ENCODE results near the gene PDE1A. TPM values are rescaled to one million over a fixed set of nuclear protein-coding genes. Genes with fewer than 3 reads are reported as not detected.

The PDE1A gene
- total and polyA plus RNA-seq, 2 of the 13 experiments (the other 11 are each of a cell fraction or from before 2014, with no cell fraction given): not detected

GRCh38 chr2:182097571-182098164 lies 329.2 kb downstream of the PDE1A start (continued):
- no peak for TF ChIP-seq ZNF552 (CRISPR knock-in tag; IDR thresholded peaks at IDR 0.05; ENCODE audit: borderline replicate concordance)
- no peak for TF ChIP-seq FUBP1 (CRISPR knock-in tag; IDR thresholded peaks at IDR 0.05; ENCODE audit: borderline replicate concordance)
- no peak for TF ChIP-seq POGZ (CRISPR knock-in tag; IDR thresholded peaks at IDR 0.05)
- TF ChIP-seq NFATC3 (CRISPR knock-in tag; IDR thresholded peaks at IDR 0.05): no peak

DNA sequence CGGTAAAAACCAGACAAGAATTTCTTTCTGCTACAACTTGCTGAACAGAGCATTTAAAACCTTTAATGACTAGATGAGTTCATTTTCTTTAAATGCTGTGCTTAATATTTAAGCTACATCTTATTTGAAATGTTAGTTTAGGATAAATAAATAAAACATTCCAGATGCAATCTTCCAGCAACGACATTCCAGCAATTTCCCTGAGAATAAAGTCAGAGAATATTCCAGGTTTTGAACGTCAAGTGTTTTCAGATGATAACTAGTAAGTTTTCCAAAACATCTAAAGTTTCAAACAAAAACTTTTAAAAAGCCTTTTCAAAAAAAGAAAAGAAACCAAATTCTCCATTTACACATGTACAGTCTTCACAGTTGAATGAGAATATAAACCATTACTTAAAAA lies 336.4 kb downstream of the PDE1A start:
- Histone ChIP-seq H2AFZ (ENCODE audit: low read length) (no peak overlapping the region), H3K4me3 (replicated peaks in 1 of 3; ENCODE audit: insufficient read depth in 1 of 3, low read depth in 2 of 3, low read length in 3 of 3) (no peak overlapping the region), H3K79me2 (ENCODE audit: insufficient read depth, low read length) (no peaks in the 10 kb centered on the region), H4K20me1 (ENCODE audit: insufficient read depth, low read length) (no peaks in the 10 kb centered on the region), H3K27me3 (ENCODE audit: control insufficient read depth in 1 of 2, insufficient read depth in 2 of 2, low read length in 2 of 2) (no peaks in the 10 kb centered on the region), H3K4me2 (ENCODE audit: low read depth, low read length) (no peak overlapping the region), H3K9me3 (ENCODE audit: low read length) (no peaks in the 10 kb centered on the region), H3K36me3 (replicated peaks in 1 of 2; ENCODE audit: control insufficient read depth in 1 of 2, insufficient read depth in 2 of 2, low read length in 2 of 2) (no peaks in the 10 kb centered on the region), H3K4me1 (ENCODE audit: insufficient read depth, low read length) (no peaks in the 10 kb centered on the region), H3K27ac (ENCODE audit: extremely low read length, insufficient read depth, low read length) (no peak overlapping the region), H3K9ac (ENCODE audit: insufficient read depth, low read depth, low read length) (no peak overlapping the region)
- CTCF ChIA-PET (ENCODE audit: low intra/inter-chr PET ratio, low total read pairs): no interaction called here
- BruUV-seq (replicated peaks): no TSS peak
- intact Hi-C loops (cut with micrococcal nuclease; ENCODE audit: unreplicated experiment) (no loop called here), in situ Hi-C loops (cut with HindIII; ENCODE audit: extremely low pct_ligation_motif_present, low pct_unique_long_range_greater_than_20kb) (no loop called here)
- no peak for TF ChIP-seq ZNF598 (CRISPR knock-in tag; IDR thresholded peaks at IDR 0.05; ENCODE audit: borderline replicate concordance)
- no peak for TF ChIP-seq KLF16 (CRISPR knock-in tag; IDR thresholded peaks at IDR 0.05)
- no peak for TF ChIP-seq ZNF766 (CRISPR knock-in tag; IDR thresholded peaks at IDR 0.05; ENCODE audit: borderline replicate concordance)
- TF ChIP-seq HHEX (CRISPR knock-in tag; IDR thresholded peaks at IDR 0.05): no peak
- no peak for TF ChIP-seq ZNF567 (CRISPR knock-in tag; IDR thresholded peaks at IDR 0.05; ENCODE audit: borderline replicate concordance)
- no peak for TF ChIP-seq ZNF761 (CRISPR knock-in tag; conservative IDR thresholded peaks at IDR 0.05)
- no peak for TF ChIP-seq RFX1 (IDR thresholded peaks at IDR 0.05)
- no peak for TF ChIP-seq ZNF605 (CRISPR knock-in tag; IDR thresholded peaks at IDR 0.05)
- no peak for TF ChIP-seq PHF8 (CRISPR knock-in tag; IDR thresholded peaks at IDR 0.05)
- TF ChIP-seq MTF1 (CRISPR knock-in tag; IDR thresholded peaks at IDR 0.05): no peak
- TF ChIP-seq MXD4 (CRISPR knock-in tag; IDR thresholded peaks at IDR 0.05): no peak
- TF ChIP-seq SOX13 (IDR thresholded peaks at IDR 0.05): no peak
- no peak for TF ChIP-seq SOX13 (CRISPR knock-in tag; conservative IDR thresholded peaks at IDR 0.05 in 1 of 2, IDR thresholded peaks at IDR 0.05 in 1 of 2)
- no peak for DNase-seq (ENCODE audit: low spot score)
- POLR2A ChIA-PET: no interaction called here
- no peak for ATAC-seq
- no peak for FAIRE-seq
- 51% methylated on average over 3 of the region's 3 CpGs for WGBS (ENCODE audit: low lambda C conversion rate)

Measured in HepG2 (cell line).